OCI-LY7 (cell line): Measurements from ENCODE around the gene IL1RAPL1. TPM values are rescaled to one million over a fixed set of nuclear protein-coding genes. Genes with fewer than 3 reads are reported as not detected.
A peak's percentile ranks its signal among the peaks of the same experiment; 100 is the strongest.

ENCODE experiments used
- BruUV-seq: library from RNA; stranded (reverse); fragments of 400-500 nt; replicated peaks from 2 replicates; lab custom pipeline; 2021; lab: Mats Ljungman, UMichigan
- CTCF ChIA-PET: fragments of 300-600 bp; sonication (Branson Sonifier 250); formaldehyde crosslinking; loops from one replicate; lab custom pipeline; 2022; ENCODE audit warnings: antibody characterized with exemption; ENCODE audit not compliant: unreplicated experiment; lab: Charles Lee
- POLR2A ChIA-PET: fragments of 300-600 bp; sonication (Branson Sonifier 250); formaldehyde crosslinking; loops from one replicate; lab custom pipeline; 2022; ENCODE audit warnings: antibody characterized with exemption; lab: Charles Lee
- DNase-seq: peaks from one replicate; pipeline ENCODE4 v3.0.0-alpha.2; 2015; ENCODE audit warnings: low spot score
- H2AFZ ChIP-seq: fragments of 200-600 bp; sonication (generic), shearing (Covaris generic); 2 replicates; pipeline ENCODE4 v1.6.1; 2014; ENCODE audit warnings: mild to moderate bottlenecking, antibody characterized with exemption, low read length, moderate library complexity
- H3K27ac ChIP-seq: fragments of 200-600 bp; sonication (generic); 2 replicates; pipeline ENCODE4 v1.5.1; 2014; ENCODE audit warnings: mixed run types, low read depth, mild to moderate bottlenecking, moderate library complexity, low read length, inconsistent platforms; ENCODE audit not compliant: poor library complexity, severe bottlenecking
- H3K36me3 ChIP-seq: fragments of 200-600 bp; sonication (generic); 2 replicates; pipeline ENCODE4 v1.6.1; 2014; ENCODE audit warnings: mild to moderate bottlenecking, antibody characterized with exemption, low read length, moderate library complexity, mixed read lengths; ENCODE audit not compliant: insufficient read depth
- H3K4me1 ChIP-seq: fragments of 200-600 bp; sonication (generic); 2 replicates; pipeline ENCODE4 v1.5.1; 2014; ENCODE audit warnings: mild to moderate bottlenecking, low read length; ENCODE audit not compliant: insufficient read depth, poor library complexity, severe bottlenecking
- H3K4me2 ChIP-seq: fragments of 200-600 bp; sonication (generic); 2 replicates; pipeline ENCODE4 v1.6.1; 2014; ENCODE audit warnings: mild to moderate bottlenecking, low read length
- H3K4me3 ChIP-seq: fragments of 200-600 bp; sonication (generic); 2 replicates; pipeline ENCODE4 v1.5.1; 2014; ENCODE audit warnings: mild to moderate bottlenecking, low read depth, low read length; ENCODE audit not compliant: poor library complexity, severe bottlenecking
- H3K79me2 ChIP-seq: fragments of 200-600 bp; sonication (generic); 2 replicates; pipeline ENCODE4 v1.6.1; 2016; ENCODE audit warnings: low read depth, mild to moderate bottlenecking, low read length, moderate library complexity, mixed read lengths; ENCODE audit not compliant: insufficient read depth
- H3K9me2 ChIP-seq: fragments of 200-600 bp; sonication (generic); 2 replicates; pipeline ENCODE4 v1.6.1; 2016; ENCODE audit warnings: mild to moderate bottlenecking, low read length, mixed read lengths; ENCODE audit not compliant: insufficient read depth
- H3K9me3 ChIP-seq: fragments of 200-600 bp; sonication (generic); 2 replicates; pipeline ENCODE4 v1.6.1; 2014; ENCODE audit warnings: mild to moderate bottlenecking, mixed run types, low read length, mixed read lengths
- H4K20me1 ChIP-seq: fragments of 200-600 bp; sonication (generic); 2 replicates; pipeline ENCODE4 v1.6.1; 2014; ENCODE audit warnings: mild to moderate bottlenecking, antibody characterized with exemption, low read length, moderate library complexity, mixed read lengths; ENCODE audit not compliant: insufficient read depth
- CTCF ChIP-seq: fragments of 200-600 bp; sonication (generic); conservative IDR thresholded peaks from 2 replicates; pipeline ENCODE4 v1.5.1; 2014; ENCODE audit warnings: mild to moderate bottlenecking, antibody characterized with exemption, low read length, moderate library complexity, mixed read lengths
- EZH2phosphoT487 ChIP-seq: fragments of 200-600 bp; sonication (generic); IDR thresholded peaks from 2 replicates; pipeline ENCODE4 v1.6.1; 2018; ENCODE audit warnings: low read depth, borderline replicate concordance, mild to moderate bottlenecking, mixed run types, antibody characterized with exemption, low read length, moderate library complexity, mixed read lengths
- intact Hi-C: fragments of 100-400 bp; cut with micrococcal nuclease; formaldehyde crosslinking; loops from one replicate; pipeline ENCODE4 v1.10.0; 2022; ENCODE audit not compliant: unreplicated experiment
- total RNA-seq, 2 experiments: library from RNA; depleted of rRNA in 1 of 2; stranded (reverse); fragments of >200 nt in 1 of 2; shearing (Covaris generic) in 1 of 2; gene quantifications; 2 replicates each; pipeline ENCODE4 v1.2.3, GENCODE V29; 2014 to 2022

IL1RAPL1 gene
- total RNA-seq, 2 experiments from 2014 or later = not detected

GRCh38 chrX:28550331-28550872 lies 36.8 kb upstream of the IL1RAPL1 start:
- H4K20me1 ChIP-seq = no peaks in the 10 kb centered on the region
- no peaks in the 10 kb centered on the region for H3K79me2 ChIP-seq
- H3K27ac ChIP-seq = no peak overlapping the region
- no peak overlapping the region for H2AFZ ChIP-seq
- no peak for TF ChIP-seq EZH2phosphoT487
- 0 out of 2 replicates have a peak, but pooled peaks have one; percentile 33 for TF ChIP-seq CTCF
- no peaks in the 10 kb centered on the region for H3K9me2 ChIP-seq
- no peaks in the 10 kb centered on the region for H3K9me3 ChIP-seq
- no peak for DNase-seq
- ChIA-PET CTCF (no interaction called here), POLR2A (no interaction called here)
- intact Hi-C loops = no loop called here
- H3K4me2 ChIP-seq = no peak overlapping the region
- no peaks in the 10 kb centered on the region for H3K4me1 ChIP-seq
- no TSS peak for BruUV-seq
- no peaks in the 10 kb centered on the region for H3K36me3 ChIP-seq
- no peak overlapping the region for H3K4me3 ChIP-seq

- no peak overlapping the region for H2AFZ ChIP-seq
- intact Hi-C loops = no loop called here
- no peaks in the 10 kb centered on the region for H3K9me2 ChIP-seq
- no peak for DNase-seq
- CTCF ChIA-PET = no interaction called here
- H4K20me1 ChIP-seq = no peaks in the 10 kb centered on the region
- H3K4me2 ChIP-seq = no peak overlapping the region
- POLR2A ChIA-PET = no interaction called here
- H3K4me1 ChIP-seq = no peaks in the 10 kb centered on the region
- H3K27ac ChIP-seq = no peak overlapping the region
- no peaks in the 10 kb centered on the region for H3K79me2 ChIP-seq
- no TSS peak for BruUV-seq
- no peaks in the 10 kb centered on the region for H3K36me3 ChIP-seq
- no peak overlapping the region for H3K4me3 ChIP-seq
- H3K9me3 ChIP-seq = no peaks in the 10 kb centered on the region
- TF ChIP-seq EZH2phosphoT487 (no peak), CTCF (no peak)
Measured at GRCh38 chrX:28552322-28552721, 34.9 kb upstream of the IL1RAPL1 start.

GRCh38 chrX:28552882-28553829 lies 34.1 kb upstream of the IL1RAPL1 start:
- intact Hi-C loops = no loop called here
- no peak for DNase-seq
- ChIA-PET POLR2A (no interaction called here), CTCF (no interaction called here)
- no peak for TF ChIP-seq EZH2phosphoT487
- no peak for TF ChIP-seq CTCF
- Histone ChIP-seq H3K4me3 (no peak overlapping the region), H3K4me1 (no peaks in the 10 kb centered on the region), H3K36me3 (no peaks in the 10 kb centered on the region), H3K9me2 (no peaks in the 10 kb centered on the region), H3K79me2 (no peaks in the 10 kb centered on the region), H3K4me2 (no peak overlapping the region), H3K9me3 (no peaks in the 10 kb centered on the region), H2AFZ (no peak overlapping the region), H3K27ac (no peak overlapping the region), H4K20me1 (no peaks in the 10 kb centered on the region)
- no TSS peak for BruUV-seq
